ENCODE data around the gene OPCML. TPM values are rescaled to one million over a fixed set of nuclear protein-coding genes. Genes with fewer than 3 reads are reported as not detected.

Gene OPCML
- total RNA-seq, 2 donors from 2014 or later = not detected

DNA sequence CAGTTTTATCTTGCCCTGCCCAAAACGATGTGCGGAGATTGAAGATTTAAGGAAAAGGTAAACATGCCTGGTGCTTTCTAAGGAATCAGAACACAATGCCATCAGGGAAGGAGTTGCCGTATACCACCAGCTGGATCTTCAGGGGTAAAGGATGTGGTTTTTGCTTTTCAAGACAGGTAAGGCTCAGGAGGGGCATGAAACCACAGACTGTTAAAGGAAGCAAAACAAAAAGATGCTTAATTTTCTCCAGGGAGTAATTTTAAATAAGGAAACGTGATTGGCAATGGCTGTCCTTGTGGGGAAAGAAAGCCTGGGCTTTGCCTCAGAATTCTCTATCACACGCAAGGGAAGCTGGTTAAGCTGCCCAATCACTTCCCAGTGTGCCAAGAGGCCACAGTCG, 655.6 kb downstream of the OPCML start:
- H3K4me3 Mint-ChIP-seq = no peak overlapping the region
- H3K27me3 Mint-ChIP-seq = no peaks in the 10 kb centered on the region

DNA sequence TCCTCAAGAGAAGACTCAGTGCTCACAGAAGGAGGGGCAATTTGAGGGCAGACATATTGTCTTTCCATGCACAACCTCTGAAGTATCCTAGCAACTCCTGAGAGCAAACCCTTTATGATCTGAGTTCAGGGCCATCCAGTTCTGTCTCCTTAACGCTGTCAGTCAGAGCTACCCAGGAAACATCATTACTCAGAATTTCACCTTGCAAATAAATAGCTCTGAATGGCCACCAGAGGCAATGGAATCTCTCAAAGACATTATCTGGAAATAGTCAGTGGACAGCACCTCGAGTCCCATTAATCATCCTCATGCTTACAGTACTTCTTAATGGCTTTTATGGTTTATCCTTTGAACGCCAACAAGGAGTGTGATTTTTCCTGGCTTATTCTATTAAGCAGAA, 656.1 kb downstream of the OPCML start:
- H3K27ac Mint-ChIP-seq = no peak overlapping the region

More for the DNA sequence above, 655.6 kb downstream of the OPCML start:
- ATAC-seq = no peak
- no peak for DNase-seq (ENCODE audit: low spot score)
- Mint-ChIP-seq H3K9me3 (peaks cover 3% of the 10 kb centered on the region), H3K36me3 (no peaks in the 10 kb centered on the region), H3K4me1 (ENCODE audit: low read depth in 2 of 2) (no peaks in the 10 kb centered on the region), H3K27ac (no peak overlapping the region)

DNA sequence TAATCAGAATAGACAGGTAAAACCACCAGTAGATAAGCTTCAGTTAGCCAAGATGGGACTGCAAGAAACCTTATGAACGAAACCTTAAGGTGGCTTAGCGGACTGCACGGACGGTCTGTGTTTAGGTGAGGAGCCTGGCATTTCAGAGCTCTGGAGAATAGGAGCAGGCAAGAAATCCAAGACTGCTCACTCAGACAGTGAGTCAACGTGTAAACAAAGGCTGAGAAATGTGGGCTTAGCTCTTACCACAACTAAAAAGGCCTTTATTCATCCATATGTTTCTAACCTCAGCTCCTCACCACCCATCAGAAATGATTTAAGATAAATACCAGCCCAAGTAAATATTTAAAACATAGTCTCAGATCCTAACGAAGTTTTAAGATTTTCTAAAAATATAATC, 657.7 kb downstream of the OPCML start:
- Mint-ChIP-seq H3K27ac (no peak overlapping the region), H3K4me1 (ENCODE audit: low read depth in 2 of 2) (no peaks in the 10 kb centered on the region), H3K4me3 (no peak overlapping the region), H3K36me3 (no peaks in the 10 kb centered on the region), H3K9me3 (no peaks in the 10 kb centered on the region), H3K27me3 (no peaks in the 10 kb centered on the region)
- ATAC-seq = no peak
- no peak for DNase-seq (ENCODE audit: low spot score)

More for the DNA sequence above, 656.1 kb downstream of the OPCML start:
- DNase-seq (ENCODE audit: low spot score) = no peak
- ATAC-seq = no peak
- no peaks in the 10 kb centered on the region for H3K27me3 Mint-ChIP-seq
- H3K4me1 Mint-ChIP-seq (ENCODE audit: low read depth in 2 of 2) = no peaks in the 10 kb centered on the region
- no peak overlapping the region for H3K4me3 Mint-ChIP-seq
- no peaks in the 10 kb centered on the region for H3K36me3 Mint-ChIP-seq
- peaks cover 3% of the 10 kb centered on the region for H3K9me3 Mint-ChIP-seq

DNA sequence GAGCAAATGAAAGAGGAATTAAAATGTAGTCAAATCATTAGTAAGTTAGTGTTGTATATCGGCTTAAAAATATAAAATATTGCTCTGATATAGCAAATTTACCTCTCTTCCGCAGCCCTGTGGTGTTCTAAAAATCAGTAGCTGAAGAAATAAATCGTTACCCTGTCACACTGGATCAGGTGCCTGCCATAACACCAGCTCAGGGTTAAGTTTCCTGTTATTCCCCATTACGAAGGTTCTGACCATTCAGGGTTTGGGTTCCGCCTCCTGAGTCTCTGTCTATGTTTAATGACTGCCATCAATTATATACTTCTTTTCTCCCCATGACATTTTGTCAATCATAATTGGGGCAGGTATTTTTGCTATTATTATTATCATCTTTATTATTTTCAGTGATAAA, 658.5 kb downstream of the OPCML start:
- no peaks in the 10 kb centered on the region for H3K4me1 Mint-ChIP-seq (ENCODE audit: low read depth in 2 of 2)
- no peaks in the 10 kb centered on the region for H3K27me3 Mint-ChIP-seq
- no peak for DNase-seq (ENCODE audit: low spot score)
- H3K36me3 Mint-ChIP-seq = no peaks in the 10 kb centered on the region
- ATAC-seq = no peak
- no peak overlapping the region for H3K27ac Mint-ChIP-seq
- H3K4me3 Mint-ChIP-seq = no peak overlapping the region
- H3K9me3 Mint-ChIP-seq = no peaks in the 10 kb centered on the region

DNA sequence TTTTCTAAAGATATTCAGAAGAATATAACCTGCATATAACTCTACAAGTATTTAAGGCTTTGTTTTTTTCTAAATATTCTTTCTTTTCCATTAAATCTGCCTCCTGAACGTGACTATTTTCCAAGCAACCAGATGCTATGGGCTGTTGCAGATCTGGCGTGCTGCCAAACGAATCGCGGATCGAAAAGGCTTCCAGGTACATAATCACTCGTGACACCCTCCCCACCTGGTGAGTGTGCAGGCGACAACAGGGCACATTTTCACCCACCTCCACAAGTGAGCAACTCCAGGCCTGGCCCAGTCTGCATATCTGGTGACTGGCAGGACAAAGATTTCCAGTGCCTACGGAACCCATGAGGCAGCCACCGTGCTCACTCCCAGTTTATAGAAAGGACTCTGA, 660.1 kb downstream of the OPCML start:
- Mint-ChIP-seq H3K27ac (no peak overlapping the region), H3K4me3 (no peak overlapping the region), H3K36me3 (no peaks in the 10 kb centered on the region), H3K27me3 (no peaks in the 10 kb centered on the region), H3K4me1 (ENCODE audit: low read depth in 2 of 2) (no peaks in the 10 kb centered on the region), H3K9me3 (no peaks in the 10 kb centered on the region)
- DNase-seq (ENCODE audit: low spot score) = no peak
- ATAC-seq = no peak

DNA sequence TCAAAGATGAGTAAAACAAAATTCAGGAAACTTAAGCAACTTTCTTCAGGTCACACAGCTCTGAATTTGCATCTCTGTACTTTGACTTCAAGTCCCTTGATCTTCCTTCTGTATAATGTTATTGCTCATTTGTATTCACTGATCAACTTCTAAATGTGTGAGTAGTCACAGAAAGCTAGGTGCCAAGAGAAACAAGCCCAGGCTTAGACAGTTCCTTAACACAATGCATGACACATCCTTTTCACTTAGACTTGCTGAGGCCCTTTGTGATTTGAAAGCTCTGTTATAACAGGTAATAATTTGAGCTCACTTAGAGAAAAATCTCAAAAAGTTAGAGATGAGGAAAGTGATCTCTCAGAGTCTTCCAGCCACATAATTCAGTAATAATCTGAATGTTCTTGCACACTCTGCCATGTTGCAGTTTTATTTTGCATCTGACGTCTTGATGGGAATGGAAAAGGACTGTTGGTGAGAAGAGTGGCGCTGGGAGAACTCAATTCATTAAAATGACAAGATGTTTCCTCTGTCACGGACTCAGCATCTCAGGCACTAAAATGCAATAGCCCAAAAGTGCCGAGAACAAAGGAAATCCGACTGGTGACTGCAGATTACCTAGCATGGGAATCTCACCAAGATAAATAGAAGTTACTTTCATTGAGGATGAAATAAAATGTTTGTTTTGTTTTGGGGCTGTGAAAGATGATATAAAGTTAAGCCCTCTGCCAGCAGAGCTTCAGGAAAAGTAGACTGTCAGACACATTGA, 665.3 kb downstream of the OPCML start:
- no peak overlapping the region for H3K4me3 Mint-ChIP-seq
- no peaks in the 10 kb centered on the region for H3K9me3 Mint-ChIP-seq
- ATAC-seq = no peak
- no peaks in the 10 kb centered on the region for H3K36me3 Mint-ChIP-seq
- no peak for DNase-seq (ENCODE audit: low spot score)
- H3K27ac Mint-ChIP-seq = no peak overlapping the region
- H3K4me1 Mint-ChIP-seq (ENCODE audit: low read depth in 2 of 2) = no peaks in the 10 kb centered on the region
- no peaks in the 10 kb centered on the region for H3K27me3 Mint-ChIP-seq

DNA sequence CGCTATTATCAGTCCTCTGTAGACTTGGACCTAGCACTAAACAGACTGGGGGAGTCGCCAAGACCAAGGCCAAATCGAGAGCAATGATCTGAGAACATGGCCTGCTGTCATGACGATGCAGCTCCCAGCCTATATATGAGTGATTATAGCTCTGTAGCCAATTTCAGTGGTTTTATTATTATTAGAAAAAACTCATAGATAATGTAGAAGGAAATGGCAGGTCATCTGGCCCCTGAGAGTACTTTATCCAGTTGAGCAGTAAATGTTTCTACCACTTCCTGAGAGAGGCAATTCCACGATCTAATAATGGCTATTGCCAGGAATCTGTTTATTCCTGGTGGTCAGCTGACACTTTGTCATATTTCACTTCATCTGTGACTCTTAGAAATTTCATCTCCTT, 666.7 kb downstream of the OPCML start:
- no peaks in the 10 kb centered on the region for H3K36me3 Mint-ChIP-seq
- H3K9me3 Mint-ChIP-seq = no peaks in the 10 kb centered on the region
- H3K27ac Mint-ChIP-seq = no peak overlapping the region

DNA sequence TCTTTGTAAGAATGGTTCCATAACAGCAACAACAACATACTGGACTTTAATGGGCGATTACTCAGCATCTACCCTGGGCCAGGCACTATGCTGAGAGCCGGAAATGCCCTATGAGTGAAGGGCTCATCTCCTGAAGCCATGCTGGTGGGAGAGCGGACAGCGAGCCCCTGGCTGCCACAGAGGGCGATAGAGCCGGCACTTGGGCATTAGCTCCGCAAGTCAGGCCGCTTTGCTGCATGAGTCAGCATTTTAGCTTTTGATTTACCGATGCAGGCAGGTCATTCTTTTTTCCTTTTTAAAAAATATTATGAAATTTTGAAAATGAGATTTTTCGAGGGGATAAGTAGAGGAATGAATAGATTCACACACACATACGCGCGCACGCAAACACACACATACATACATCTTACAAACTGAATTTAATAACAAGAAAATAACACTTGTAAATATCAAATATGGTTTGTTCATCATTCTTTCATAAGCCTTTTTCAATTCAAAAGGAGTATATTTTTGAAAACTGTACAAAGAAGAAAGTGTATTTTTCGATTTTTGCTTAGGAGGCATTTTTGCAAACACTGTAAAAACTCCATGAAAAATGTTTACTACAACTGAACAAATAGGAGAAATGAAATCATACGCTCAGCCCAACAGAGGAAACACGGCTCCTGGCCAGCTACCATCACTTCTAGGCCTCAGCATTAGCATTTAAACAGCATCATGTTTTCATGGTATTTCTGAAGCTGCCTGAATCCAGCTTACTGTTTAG, 667.3 kb downstream of the OPCML start:
- no peaks in the 10 kb centered on the region for H3K36me3 Mint-ChIP-seq
- H3K9me3 Mint-ChIP-seq = no peaks in the 10 kb centered on the region
- H3K27ac Mint-ChIP-seq = no peak overlapping the region
- DNase-seq (ENCODE audit: low spot score) (no peak), ATAC-seq (no peak)
- H3K4me3 Mint-ChIP-seq = no peak overlapping the region
- H3K4me1 Mint-ChIP-seq (ENCODE audit: low read depth in 2 of 2) = no peaks in the 10 kb centered on the region
- H3K27me3 Mint-ChIP-seq = no peaks in the 10 kb centered on the region

More for the DNA sequence above, 666.7 kb downstream of the OPCML start:
- Mint-ChIP-seq H3K4me3 (no peak overlapping the region), H3K4me1 (ENCODE audit: low read depth in 2 of 2) (no peaks in the 10 kb centered on the region), H3K27me3 (no peaks in the 10 kb centered on the region)
- no peak for DNase-seq (ENCODE audit: low spot score)
- no peak for ATAC-seq

DNA sequence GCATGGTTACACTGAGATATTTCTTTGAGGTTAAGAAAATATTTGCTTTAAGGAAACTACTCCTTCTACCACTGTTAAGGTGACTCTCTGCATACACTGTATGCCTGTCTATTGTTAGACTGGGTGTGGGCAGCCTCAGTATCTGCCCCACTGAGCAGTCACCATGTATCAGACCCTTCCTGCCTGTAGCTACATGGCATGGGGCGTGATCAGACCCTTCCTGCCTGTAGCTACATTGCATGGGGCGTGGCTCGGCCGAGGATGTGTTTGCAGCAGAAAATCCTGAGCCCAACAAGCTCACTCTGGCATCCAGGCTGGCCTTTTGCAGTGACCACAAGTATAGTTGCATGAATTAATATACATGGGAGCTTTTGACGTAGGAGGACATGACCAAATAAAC, 669.4 kb downstream of the OPCML start:
- ATAC-seq (no peak), DNase-seq (ENCODE audit: low spot score) (no peak)
- no peaks in the 10 kb centered on the region for H3K9me3 Mint-ChIP-seq
- H3K4me1 Mint-ChIP-seq (ENCODE audit: low read depth in 2 of 2) = no peaks in the 10 kb centered on the region
- H3K27ac Mint-ChIP-seq = no peak overlapping the region
- no peaks in the 10 kb centered on the region for H3K36me3 Mint-ChIP-seq
- H3K27me3 Mint-ChIP-seq = no peaks in the 10 kb centered on the region
- H3K4me3 Mint-ChIP-seq = no peak overlapping the region

DNA sequence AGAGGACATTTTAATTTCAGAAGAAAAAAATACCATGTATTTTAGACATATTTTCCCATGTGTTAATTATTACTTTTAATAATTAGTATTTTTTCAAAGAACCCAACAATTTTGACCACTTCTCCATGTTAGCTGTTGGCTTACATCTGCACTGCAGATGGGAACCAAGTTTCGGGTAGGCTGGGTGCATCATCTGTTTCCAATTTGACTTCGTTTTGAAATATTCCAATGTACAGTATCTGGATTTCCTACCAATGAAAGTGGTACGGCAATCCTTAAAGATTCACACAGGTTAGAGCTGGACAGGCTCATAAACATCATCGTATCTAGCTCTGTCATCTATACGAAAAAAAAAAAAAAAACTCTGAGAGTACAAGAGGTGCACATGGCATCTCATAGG, 670.2 kb downstream of the OPCML start:
- Mint-ChIP-seq H3K36me3 (no peaks in the 10 kb centered on the region), H3K27ac (no peak overlapping the region), H3K4me1 (ENCODE audit: low read depth in 2 of 2) (no peaks in the 10 kb centered on the region), H3K27me3 (no peaks in the 10 kb centered on the region), H3K4me3 (no peak overlapping the region), H3K9me3 (peaks cover under 1% of the 10 kb centered on the region)
- DNase-seq (ENCODE audit: low spot score) (no peak), ATAC-seq (no peak)

DNA sequence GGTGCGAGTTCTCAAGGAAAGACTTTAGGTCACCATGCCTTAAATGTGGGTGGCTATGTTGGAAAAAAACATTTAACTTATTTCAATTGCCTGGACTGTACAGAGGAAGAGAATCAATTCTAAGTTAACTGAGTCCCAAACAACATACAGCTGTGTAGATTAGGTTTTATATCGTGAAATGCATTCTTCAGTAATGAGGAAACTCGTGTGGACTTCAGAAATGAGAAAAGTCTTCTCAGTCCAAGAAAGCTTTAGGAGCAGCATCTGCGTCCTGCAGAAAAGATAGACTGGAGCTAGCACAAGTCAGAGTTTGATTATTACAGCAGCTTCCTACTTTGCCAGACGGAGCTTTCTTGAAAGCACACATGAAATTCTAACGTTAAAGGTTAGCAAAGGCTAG, 673.0 kb downstream of the OPCML start:
- Mint-ChIP-seq H3K4me3 (no peak overlapping the region), H3K4me1 (ENCODE audit: low read depth in 2 of 2) (no peaks in the 10 kb centered on the region), H3K27me3 (no peaks in the 10 kb centered on the region), H3K27ac (no peak overlapping the region), H3K9me3 (peaks cover 3% of the 10 kb centered on the region), H3K36me3 (no peaks in the 10 kb centered on the region)
- no peak for DNase-seq (ENCODE audit: low spot score)
- no peak for ATAC-seq

DNA sequence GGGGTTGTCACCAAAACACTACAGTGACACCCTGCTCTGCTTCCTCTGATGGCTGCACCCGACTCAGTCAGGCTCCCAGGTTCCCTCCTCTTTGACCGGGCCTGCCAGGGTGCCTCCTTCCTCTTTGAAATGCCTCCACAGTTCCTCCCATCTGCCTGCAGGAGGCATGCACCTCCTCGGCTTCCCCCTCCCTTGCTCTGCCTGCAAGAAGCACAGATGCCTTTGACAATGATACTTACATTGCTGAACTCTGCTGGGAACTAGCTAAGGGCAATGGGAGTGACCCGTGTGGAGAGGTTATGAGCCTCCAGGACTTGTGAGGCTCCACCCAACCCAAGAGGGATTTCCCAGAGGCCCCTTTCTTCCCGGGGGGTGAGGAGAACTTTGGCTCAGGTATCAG, 674.1 kb downstream of the OPCML start:
- H3K27ac Mint-ChIP-seq = no peak overlapping the region
- ATAC-seq = no peak
- peaks cover 3% of the 10 kb centered on the region for H3K9me3 Mint-ChIP-seq
- H3K36me3 Mint-ChIP-seq = no peaks in the 10 kb centered on the region
- DNase-seq (ENCODE audit: low spot score) = no peak
- H3K27me3 Mint-ChIP-seq = no peaks in the 10 kb centered on the region
- H3K4me1 Mint-ChIP-seq (ENCODE audit: low read depth in 2 of 2) = no peaks in the 10 kb centered on the region
- no peak overlapping the region for H3K4me3 Mint-ChIP-seq

DNA sequence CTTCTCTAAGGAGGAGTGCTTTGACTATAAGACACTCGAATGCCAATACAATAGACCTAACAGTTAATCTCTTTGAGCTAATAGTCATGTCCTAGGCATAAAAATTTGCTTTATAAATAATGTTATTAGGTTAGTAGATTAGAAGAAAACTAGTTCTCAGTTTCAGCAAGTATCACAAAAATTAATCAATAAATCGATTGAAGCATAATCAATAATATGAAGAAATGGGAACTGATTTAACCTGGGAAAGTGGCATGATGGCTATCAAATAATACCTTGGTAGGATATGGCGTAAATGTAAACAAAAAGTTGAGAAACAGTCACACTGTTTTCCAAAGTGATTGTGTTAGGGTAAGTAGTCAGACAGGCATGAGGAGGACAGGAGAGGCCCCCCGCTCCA, 676.3 kb downstream of the OPCML start:
- DNase-seq (ENCODE audit: low spot score) (no peak), ATAC-seq (no peak)
- Mint-ChIP-seq H3K4me1 (ENCODE audit: low read depth in 2 of 2) (no peaks in the 10 kb centered on the region), H3K27me3 (no peaks in the 10 kb centered on the region), H3K9me3 (peaks cover 3% of the 10 kb centered on the region), H3K4me3 (no peak overlapping the region), H3K36me3 (no peaks in the 10 kb centered on the region), H3K27ac (no peak overlapping the region)

DNA sequence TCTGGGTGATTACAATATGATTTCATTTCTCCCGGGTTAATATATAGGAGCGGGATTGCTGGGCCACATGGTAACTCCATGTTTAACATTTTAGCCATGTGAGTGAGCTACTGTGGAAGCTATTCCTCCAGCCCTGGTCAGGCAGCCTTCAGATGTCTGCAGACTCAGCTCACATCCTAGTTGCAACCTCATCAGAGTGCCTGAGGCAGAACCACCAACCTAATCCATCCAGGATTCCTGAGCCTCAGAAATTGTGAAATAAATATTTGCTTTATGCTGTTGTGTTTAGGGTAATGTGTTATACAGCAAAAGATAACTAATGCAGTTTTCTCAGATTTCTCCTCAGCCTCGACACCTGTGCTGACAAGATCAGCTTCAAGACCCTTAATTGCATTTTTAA, 676.8 kb downstream of the OPCML start:
- H3K36me3 Mint-ChIP-seq = no peaks in the 10 kb centered on the region
- H3K27me3 Mint-ChIP-seq = no peaks in the 10 kb centered on the region
- H3K4me3 Mint-ChIP-seq = no peak overlapping the region
- DNase-seq (ENCODE audit: low spot score) = no peak
- H3K27ac Mint-ChIP-seq = no peak overlapping the region
- no peak for ATAC-seq
- H3K9me3 Mint-ChIP-seq = peaks cover 3% of the 10 kb centered on the region
- H3K4me1 Mint-ChIP-seq (ENCODE audit: low read depth in 2 of 2) = no peaks in the 10 kb centered on the region
